WTC11 (cell line): ENCODE results near the gene TANGO2. TPM values are rescaled to one million over a fixed set of nuclear protein-coding genes. Genes with fewer than 3 reads are reported as not detected.

Source experiments
- CREM ChIP-seq: sonication (generic); formaldehyde crosslinking; IDR thresholded peaks from 2 replicates; pipeline ENCODE4 v1.8.1; 2022; ENCODE audit warnings: mild to moderate bottlenecking, missing genetic modification reagents, moderate library complexity
- EMX1 ChIP-seq: fragments of 250-450 bp; sonication (Bioruptor Pico); IDR thresholded peaks from 2 replicates; pipeline ENCODE4 v1.8.0; 2021; ENCODE audit warnings: mild to moderate bottlenecking
- ESRRA ChIP-seq: sonication (generic); formaldehyde crosslinking; IDR thresholded peaks from 2 replicates; pipeline ENCODE4 v1.8.1; 2022; ENCODE audit warnings: mild to moderate bottlenecking, missing genetic modification reagents, borderline replicate concordance
- GTF2I ChIP-seq: fragments of 250-450 bp; sonication (Bioruptor Pico); conservative IDR thresholded peaks from 2 replicates; pipeline ENCODE4 v1.4.0; 2021; ENCODE audit warnings: mild to moderate bottlenecking
- IRF2 ChIP-seq: sonication (generic); formaldehyde crosslinking; IDR thresholded peaks from 2 replicates; pipeline ENCODE4 v1.8.0; 2022; ENCODE audit warnings: low read depth, missing genetic modification reagents, borderline replicate concordance
- MYBL2 ChIP-seq: sonication (generic); formaldehyde crosslinking; IDR thresholded peaks from 2 replicates; pipeline ENCODE4 v1.8.1; 2023; ENCODE audit warnings: mild to moderate bottlenecking, moderate library complexity, missing genetic modification reagents
- OVOL2 ChIP-seq: fragments of 250-450 bp; sonication (Bioruptor Pico); IDR thresholded peaks from 2 replicates; pipeline ENCODE4 v1.9.0; 2021; ENCODE audit warnings: mild to moderate bottlenecking, borderline replicate concordance
- RELA ChIP-seq: sonication (generic); formaldehyde crosslinking; IDR thresholded peaks from 2 replicates; pipeline ENCODE4 v1.8.1; 2022; ENCODE audit warnings: missing genetic modification reagents, mild to moderate bottlenecking, borderline replicate concordance
- RORB ChIP-seq: fragments of 250-450 bp; sonication (Bioruptor Pico); IDR thresholded peaks from 2 replicates; pipeline ENCODE4 v1.9.0; 2021; ENCODE audit warnings: mild to moderate bottlenecking
- SMAD3 ChIP-seq: sonication (generic); formaldehyde crosslinking; IDR thresholded peaks from 2 replicates; pipeline ENCODE4 v1.8.0; 2022; ENCODE audit warnings: missing genetic modification reagents, mild to moderate bottlenecking, borderline replicate concordance
- SMAD4 ChIP-seq: sonication (generic); formaldehyde crosslinking; IDR thresholded peaks from 2 replicates; pipeline ENCODE4 v1.8.0; 2022; ENCODE audit warnings: mild to moderate bottlenecking, missing genetic modification reagents
- TCF7 ChIP-seq: sonication (generic); formaldehyde crosslinking; IDR thresholded peaks from 2 replicates; pipeline ENCODE4 v1.8.0; 2022; ENCODE audit warnings: mild to moderate bottlenecking, low read depth, missing genetic modification reagents, moderate library complexity
- TEAD4 ChIP-seq: sonication (generic); formaldehyde crosslinking; IDR thresholded peaks from 2 replicates; pipeline ENCODE4 v1.8.0; 2022; ENCODE audit warnings: mild to moderate bottlenecking, missing genetic modification reagents
- ZBTB21 ChIP-seq: sonication (generic); formaldehyde crosslinking; IDR thresholded peaks from 2 replicates; pipeline ENCODE4 v1.8.1; 2023; ENCODE audit warnings: mild to moderate bottlenecking, missing genetic modification reagents, borderline replicate concordance
- ZNF416 ChIP-seq: fragments of 250-450 bp; sonication (Bioruptor Pico); IDR thresholded peaks from 2 replicates; pipeline ENCODE4 v1.9.0; 2021; ENCODE audit warnings: mild to moderate bottlenecking, inconsistent platforms
- total RNA-seq: library from RNA; stranded (reverse); gene quantifications from 3 replicates; pipeline ENCODE4 v1.2.3, GENCODE V29; 2021
- TF ChIP-seq, protein P1 (sequence below): fragments of 250-450 bp; sonication (Bioruptor Pico); conservative IDR thresholded peaks from 2 replicates; pipeline ENCODE4 v1.9.0; 2021; ENCODE audit warnings: mild to moderate bottlenecking
- TF ChIP-seq, protein P2 (sequence below): sonication (generic); formaldehyde crosslinking; IDR thresholded peaks from 2 replicates; pipeline ENCODE4 v1.8.0; 2022; ENCODE audit warnings: missing genetic modification reagents
- TF ChIP-seq, protein P3 (sequence below): sonication (generic); formaldehyde crosslinking; IDR thresholded peaks from 2 replicates; pipeline ENCODE4 v1.8.1; 2023; ENCODE audit warnings: mild to moderate bottlenecking, missing genetic modification reagents, borderline replicate concordance
- TF ChIP-seq, protein P4 (sequence below): sonication (generic); formaldehyde crosslinking; IDR thresholded peaks from 2 replicates; pipeline ENCODE4 v1.8.1; 2023; ENCODE audit warnings: mild to moderate bottlenecking, moderate library complexity, missing genetic modification reagents
- TF ChIP-seq, protein P5 (sequence below): sonication (generic); formaldehyde crosslinking; IDR thresholded peaks from 2 replicates; pipeline ENCODE4 v1.8.1; 2022; ENCODE audit warnings: mild to moderate bottlenecking, moderate library complexity, missing genetic modification reagents
- TF ChIP-seq, protein P6 (sequence below): sonication (generic); formaldehyde crosslinking; IDR thresholded peaks from 2 replicates; pipeline ENCODE4 v1.8.0; 2022; ENCODE audit warnings: mild to moderate bottlenecking, missing genetic modification reagents
- TF ChIP-seq, protein P7 (sequence below): sonication (generic); formaldehyde crosslinking; IDR thresholded peaks from 2 replicates; pipeline ENCODE4 v1.8.0; 2022; ENCODE audit warnings: mild to moderate bottlenecking, missing genetic modification reagents
- TF ChIP-seq, protein P8 (sequence below): sonication (generic); formaldehyde crosslinking; IDR thresholded peaks from 2 replicates; pipeline ENCODE4 v1.8.1; 2022; ENCODE audit warnings: missing genetic modification reagents, borderline replicate concordance

Gene TANGO2
- total RNA-seq, 1 experiment from 2014 or later = 14.8 TPM

DNA sequence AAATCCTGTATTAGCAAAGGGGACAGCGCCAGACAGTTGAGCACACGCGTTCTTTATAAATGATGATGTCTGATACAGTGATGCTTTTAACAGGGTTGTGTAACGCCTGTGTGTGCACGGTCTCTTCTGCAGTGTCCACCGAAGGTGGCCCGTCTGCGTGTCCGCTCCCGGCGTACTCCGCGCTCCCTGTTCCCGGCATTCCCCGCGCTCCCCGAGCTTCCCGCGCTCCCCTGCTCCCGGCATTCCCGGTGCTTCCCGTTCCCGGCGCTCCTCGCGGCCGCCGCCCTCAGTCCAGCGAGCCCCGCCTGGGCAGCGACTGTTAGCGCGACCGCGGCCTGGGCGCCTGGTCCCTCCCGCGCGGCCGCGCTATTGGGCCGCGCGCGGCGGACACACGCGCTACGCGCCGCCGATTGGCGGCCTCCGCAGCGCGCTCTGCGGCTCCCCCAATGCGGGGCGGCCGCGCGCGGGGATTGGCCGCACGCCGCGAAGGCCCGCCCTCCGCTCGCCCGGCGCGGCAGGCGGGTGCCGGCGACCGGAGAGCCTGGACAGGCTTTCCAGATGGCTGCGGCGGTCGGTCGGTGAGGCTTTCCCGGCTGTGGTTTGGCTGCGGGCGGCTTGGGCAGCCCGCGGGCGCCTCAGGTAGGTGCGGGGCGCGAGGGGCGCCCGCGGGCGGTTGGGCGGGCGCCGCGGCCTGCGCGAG, 59.0 kb downstream of the TANGO2 start, which contains the start of gene DGCR8 (continued):
- no peak for TF ChIP-seq EMX1 (CRISPR knock-in tag)
- TF ChIP-seq, protein P1, sequence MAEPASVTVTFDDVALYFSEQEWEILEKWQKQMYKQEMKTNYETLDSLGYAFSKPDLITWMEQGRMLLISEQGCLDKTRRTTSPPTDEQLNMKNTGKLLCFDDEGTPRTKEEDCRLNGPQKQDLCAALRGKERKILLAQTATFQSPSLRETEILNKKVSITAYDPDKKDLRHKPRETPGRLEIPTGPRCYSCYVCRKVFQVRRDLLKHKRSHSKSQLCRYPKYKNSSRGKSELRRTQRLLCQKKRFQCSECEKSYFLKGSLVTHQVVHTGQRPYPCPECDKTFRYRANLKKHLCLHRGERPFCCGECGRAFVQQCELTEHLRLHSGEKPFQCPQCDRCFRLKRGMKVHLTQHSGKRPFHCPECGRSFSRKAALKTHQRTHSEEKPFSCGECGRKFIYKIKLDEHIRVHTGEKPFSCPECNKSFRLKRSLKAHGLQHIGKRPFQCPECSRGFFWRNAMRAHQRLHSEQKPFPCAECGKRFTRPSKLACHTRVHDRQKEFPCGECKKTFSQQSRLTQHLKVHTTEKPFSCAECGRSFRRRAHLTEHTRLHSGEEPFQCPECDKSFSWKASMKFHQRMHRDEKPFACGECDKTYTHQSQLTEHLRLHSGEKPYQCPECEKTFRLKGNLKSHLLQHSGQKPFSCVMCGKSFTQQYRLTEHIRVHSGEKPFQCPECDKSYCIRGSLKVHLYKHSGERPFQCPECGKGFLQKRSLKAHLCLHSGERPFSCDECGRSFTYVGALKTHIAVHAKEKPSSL (CRISPR knock-in tag) = no peak
- no peak; the same call in 1 of the 2 replicates for TF ChIP-seq OVOL2 (CRISPR knock-in tag)
- TF ChIP-seq ESRRA = no peak
- peak; percentile 94 for TF ChIP-seq MYBL2 (CRISPR knock-in tag)
- TF ChIP-seq, protein P2, sequence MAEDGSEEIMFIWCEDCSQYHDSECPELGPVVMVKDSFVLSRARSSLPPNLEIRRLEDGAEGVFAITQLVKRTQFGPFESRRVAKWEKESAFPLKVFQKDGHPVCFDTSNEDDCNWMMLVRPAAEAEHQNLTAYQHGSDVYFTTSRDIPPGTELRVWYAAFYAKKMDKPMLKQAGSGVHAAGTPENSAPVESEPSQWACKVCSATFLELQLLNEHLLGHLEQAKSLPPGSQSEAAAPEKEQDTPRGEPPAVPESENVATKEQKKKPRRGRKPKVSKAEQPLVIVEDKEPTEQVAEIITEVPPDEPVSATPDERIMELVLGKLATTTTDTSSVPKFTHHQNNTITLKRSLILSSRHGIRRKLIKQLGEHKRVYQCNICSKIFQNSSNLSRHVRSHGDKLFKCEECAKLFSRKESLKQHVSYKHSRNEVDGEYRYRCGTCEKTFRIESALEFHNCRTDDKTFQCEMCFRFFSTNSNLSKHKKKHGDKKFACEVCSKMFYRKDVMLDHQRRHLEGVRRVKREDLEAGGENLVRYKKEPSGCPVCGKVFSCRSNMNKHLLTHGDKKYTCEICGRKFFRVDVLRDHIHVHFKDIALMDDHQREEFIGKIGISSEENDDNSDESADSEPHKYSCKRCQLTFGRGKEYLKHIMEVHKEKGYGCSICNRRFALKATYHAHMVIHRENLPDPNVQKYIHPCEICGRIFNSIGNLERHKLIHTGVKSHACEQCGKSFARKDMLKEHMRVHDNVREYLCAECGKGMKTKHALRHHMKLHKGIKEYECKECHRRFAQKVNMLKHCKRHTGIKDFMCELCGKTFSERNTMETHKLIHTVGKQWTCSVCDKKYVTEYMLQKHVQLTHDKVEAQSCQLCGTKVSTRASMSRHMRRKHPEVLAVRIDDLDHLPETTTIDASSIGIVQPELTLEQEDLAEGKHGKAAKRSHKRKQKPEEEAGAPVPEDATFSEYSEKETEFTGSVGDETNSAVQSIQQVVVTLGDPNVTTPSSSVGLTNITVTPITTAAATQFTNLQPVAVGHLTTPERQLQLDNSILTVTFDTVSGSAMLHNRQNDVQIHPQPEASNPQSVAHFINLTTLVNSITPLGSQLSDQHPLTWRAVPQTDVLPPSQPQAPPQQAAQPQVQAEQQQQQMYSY (CRISPR knock-in tag) = no peak
- no peak for TF ChIP-seq TCF7
- no peak for TF ChIP-seq IRF2 (CRISPR knock-in tag)
- TF ChIP-seq RORB (CRISPR knock-in tag) = no peak
- TF ChIP-seq, protein P3, sequence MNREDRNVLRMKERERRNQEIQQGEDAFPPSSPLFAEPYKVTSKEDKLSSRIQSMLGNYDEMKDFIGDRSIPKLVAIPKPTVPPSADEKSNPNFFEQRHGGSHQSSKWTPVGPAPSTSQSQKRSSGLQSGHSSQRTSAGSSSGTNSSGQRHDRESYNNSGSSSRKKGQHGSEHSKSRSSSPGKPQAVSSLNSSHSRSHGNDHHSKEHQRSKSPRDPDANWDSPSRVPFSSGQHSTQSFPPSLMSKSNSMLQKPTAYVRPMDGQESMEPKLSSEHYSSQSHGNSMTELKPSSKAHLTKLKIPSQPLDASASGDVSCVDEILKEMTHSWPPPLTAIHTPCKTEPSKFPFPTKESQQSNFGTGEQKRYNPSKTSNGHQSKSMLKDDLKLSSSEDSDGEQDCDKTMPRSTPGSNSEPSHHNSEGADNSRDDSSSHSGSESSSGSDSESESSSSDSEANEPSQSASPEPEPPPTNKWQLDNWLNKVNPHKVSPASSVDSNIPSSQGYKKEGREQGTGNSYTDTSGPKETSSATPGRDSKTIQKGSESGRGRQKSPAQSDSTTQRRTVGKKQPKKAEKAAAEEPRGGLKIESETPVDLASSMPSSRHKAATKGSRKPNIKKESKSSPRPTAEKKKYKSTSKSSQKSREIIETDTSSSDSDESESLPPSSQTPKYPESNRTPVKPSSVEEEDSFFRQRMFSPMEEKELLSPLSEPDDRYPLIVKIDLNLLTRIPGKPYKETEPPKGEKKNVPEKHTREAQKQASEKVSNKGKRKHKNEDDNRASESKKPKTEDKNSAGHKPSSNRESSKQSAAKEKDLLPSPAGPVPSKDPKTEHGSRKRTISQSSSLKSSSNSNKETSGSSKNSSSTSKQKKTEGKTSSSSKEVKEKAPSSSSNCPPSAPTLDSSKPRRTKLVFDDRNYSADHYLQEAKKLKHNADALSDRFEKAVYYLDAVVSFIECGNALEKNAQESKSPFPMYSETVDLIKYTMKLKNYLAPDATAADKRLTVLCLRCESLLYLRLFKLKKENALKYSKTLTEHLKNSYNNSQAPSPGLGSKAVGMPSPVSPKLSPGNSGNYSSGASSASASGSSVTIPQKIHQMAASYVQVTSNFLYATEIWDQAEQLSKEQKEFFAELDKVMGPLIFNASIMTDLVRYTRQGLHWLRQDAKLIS (CRISPR knock-in tag) = no peak
- TF ChIP-seq, protein P4, sequence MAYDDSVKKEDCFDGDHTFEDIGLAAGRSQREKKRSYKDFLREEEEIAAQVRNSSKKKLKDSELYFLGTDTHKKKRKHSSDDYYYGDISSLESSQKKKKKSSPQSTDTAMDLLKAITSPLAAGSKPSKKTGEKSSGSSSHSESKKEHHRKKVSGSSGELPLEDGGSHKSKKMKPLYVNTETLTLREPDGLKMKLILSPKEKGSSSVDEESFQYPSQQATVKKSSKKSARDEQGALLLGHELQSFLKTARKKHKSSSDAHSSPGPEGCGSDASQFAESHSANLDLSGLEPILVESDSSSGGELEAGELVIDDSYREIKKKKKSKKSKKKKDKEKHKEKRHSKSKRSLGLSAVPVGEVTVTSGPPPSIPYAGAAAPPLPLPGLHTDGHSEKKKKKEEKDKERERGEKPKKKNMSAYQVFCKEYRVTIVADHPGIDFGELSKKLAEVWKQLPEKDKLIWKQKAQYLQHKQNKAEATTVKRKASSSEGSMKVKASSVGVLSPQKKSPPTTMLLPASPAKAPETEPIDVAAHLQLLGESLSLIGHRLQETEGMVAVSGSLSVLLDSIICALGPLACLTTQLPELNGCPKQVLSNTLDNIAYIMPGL (CRISPR knock-in tag) = no peak
- TF ChIP-seq CREM (CRISPR knock-in tag) = peak; percentile 64
- no peak for TF ChIP-seq SMAD4
- TF ChIP-seq GTF2I (CRISPR knock-in tag) = no peak
- TF ChIP-seq, protein P5, sequence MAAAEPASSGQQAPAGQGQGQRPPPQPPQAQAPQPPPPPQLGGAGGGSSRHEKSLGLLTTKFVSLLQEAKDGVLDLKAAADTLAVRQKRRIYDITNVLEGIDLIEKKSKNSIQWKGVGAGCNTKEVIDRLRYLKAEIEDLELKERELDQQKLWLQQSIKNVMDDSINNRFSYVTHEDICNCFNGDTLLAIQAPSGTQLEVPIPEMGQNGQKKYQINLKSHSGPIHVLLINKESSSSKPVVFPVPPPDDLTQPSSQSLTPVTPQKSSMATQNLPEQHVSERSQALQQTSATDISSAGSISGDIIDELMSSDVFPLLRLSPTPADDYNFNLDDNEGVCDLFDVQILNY (CRISPR knock-in tag) = peak; percentile 100
- TF ChIP-seq TEAD4 = no peak
- no peak for TF ChIP-seq SMAD3 (CRISPR knock-in tag)
- no peak for TF ChIP-seq ZNF416 (CRISPR knock-in tag)
- TF ChIP-seq, protein P6, sequence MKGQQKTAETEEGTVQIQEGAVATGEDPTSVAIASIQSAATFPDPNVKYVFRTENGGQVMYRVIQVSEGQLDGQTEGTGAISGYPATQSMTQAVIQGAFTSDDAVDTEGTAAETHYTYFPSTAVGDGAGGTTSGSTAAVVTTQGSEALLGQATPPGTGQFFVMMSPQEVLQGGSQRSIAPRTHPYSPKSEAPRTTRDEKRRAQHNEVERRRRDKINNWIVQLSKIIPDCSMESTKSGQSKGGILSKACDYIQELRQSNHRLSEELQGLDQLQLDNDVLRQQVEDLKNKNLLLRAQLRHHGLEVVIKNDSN (CRISPR knock-in tag) = no peak
- no peak for TF ChIP-seq ZBTB21 (CRISPR knock-in tag)
- TF ChIP-seq, protein P7, sequence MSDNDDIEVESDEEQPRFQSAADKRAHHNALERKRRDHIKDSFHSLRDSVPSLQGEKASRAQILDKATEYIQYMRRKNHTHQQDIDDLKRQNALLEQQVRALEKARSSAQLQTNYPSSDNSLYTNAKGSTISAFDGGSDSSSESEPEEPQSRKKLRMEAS (CRISPR knock-in tag) = peak; percentile 90
- TF ChIP-seq, protein P8, sequence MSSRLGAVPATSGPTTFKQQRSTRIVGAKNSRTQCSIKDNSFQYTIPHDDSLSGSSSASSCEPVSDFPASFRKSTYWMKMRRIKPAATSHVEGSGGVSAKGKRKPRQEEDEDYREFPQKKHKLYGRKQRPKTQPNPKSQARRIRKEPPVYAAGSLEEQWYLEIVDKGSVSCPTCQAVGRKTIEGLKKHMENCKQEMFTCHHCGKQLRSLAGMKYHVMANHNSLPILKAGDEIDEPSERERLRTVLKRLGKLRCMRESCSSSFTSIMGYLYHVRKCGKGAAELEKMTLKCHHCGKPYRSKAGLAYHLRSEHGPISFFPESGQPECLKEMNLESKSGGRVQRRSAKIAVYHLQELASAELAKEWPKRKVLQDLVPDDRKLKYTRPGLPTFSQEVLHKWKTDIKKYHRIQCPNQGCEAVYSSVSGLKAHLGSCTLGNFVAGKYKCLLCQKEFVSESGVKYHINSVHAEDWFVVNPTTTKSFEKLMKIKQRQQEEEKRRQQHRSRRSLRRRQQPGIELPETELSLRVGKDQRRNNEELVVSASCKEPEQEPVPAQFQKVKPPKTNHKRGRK = no peak
- TF ChIP-seq RELA (CRISPR knock-in tag) = no peak
